IPS-15b (cell line): Measurements from ENCODE around the gene UAP1L1.
A peak's percentile ranks its signal among the peaks of the same experiment; 100 is the strongest.
"Not testable (repeated sequence)": the region's sequence is repeated elsewhere in the genome, so short reads cannot be mapped to it uniquely, and the experiment has no call there.

Source experiments
- H3K27me3 ChIP-seq: one replicate; pipeline ENCODE4 v1.6.1; 2013; ENCODE audit warnings: low read length; ENCODE audit not compliant: control insufficient read depth, insufficient read depth
- H3K36me3 ChIP-seq: one replicate; pipeline ENCODE4 v1.6.1; 2013; ENCODE audit warnings: low read length; ENCODE audit not compliant: control insufficient read depth, insufficient read depth
- H3K4me1 ChIP-seq: one replicate; pipeline ENCODE4 v1.6.1; 2013; ENCODE audit warnings: mild to moderate bottlenecking, low read length; ENCODE audit not compliant: control insufficient read depth, insufficient read depth
- H3K4me3 ChIP-seq: one replicate; pipeline ENCODE4 v1.5.1; 2013; ENCODE audit warnings: low read depth, low read length
- H3K9ac ChIP-seq: one replicate; pipeline ENCODE4 v1.6.1; 2013; ENCODE audit warnings: low read depth, mild to moderate bottlenecking, low read length
- H3K9me3 ChIP-seq: one replicate; pipeline ENCODE4 v1.6.1; 2013; ENCODE audit warnings: mild to moderate bottlenecking, low read length; ENCODE audit not compliant: control insufficient read depth, insufficient read depth

UAP1L1 gene

GRCh38 chr9:137121927-137122795, 44.8 kb downstream of the UAP1L1 start:
- not testable (repeated sequence) for H3K4me1 ChIP-seq, H3K4me3 ChIP-seq, H3K27me3 ChIP-seq, H3K9ac ChIP-seq, H3K36me3 ChIP-seq, H3K9me3 ChIP-seq

GRCh38 chr9:137122796-137123467, 45.6 kb downstream of the UAP1L1 start:
- not testable (repeated sequence) for H3K27me3 ChIP-seq, H3K4me1 ChIP-seq, H3K9ac ChIP-seq, H3K36me3 ChIP-seq, H3K9me3 ChIP-seq, H3K4me3 ChIP-seq

GRCh38 chr9:137123468-137123837, 46.1 kb downstream of the UAP1L1 start:
- H3K9ac ChIP-seq = no peak overlapping the region
- no peaks in the 10 kb centered on the region for H3K9me3 ChIP-seq
- H3K27me3 ChIP-seq = no peaks in the 10 kb centered on the region
- H3K4me1 ChIP-seq = peaks cover 1% of the 10 kb centered on the region
- H3K4me3 ChIP-seq = no peak overlapping the region
- H3K36me3 ChIP-seq = no peaks in the 10 kb centered on the region

GRCh38 chr9:137123952-137124462, 46.7 kb downstream of the UAP1L1 start:
- H3K9me3 ChIP-seq, H3K9ac ChIP-seq, H3K4me3 ChIP-seq, H3K36me3 ChIP-seq, H3K4me1 ChIP-seq, H3K27me3 ChIP-seq: not testable (repeated sequence)

- Histone ChIP-seq H3K4me1 (peaks cover 5% of the 10 kb centered on the region), H3K27me3 (peaks cover 5% of the 10 kb centered on the region), H3K4me3 (no peak overlapping the region), H3K9me3 (no peaks in the 10 kb centered on the region), H3K9ac (no peak overlapping the region), H3K36me3 (no peaks in the 10 kb centered on the region)
Observed at GRCh38 chr9:137126786-137127185, 49.5 kb downstream of the UAP1L1 start.

- Histone ChIP-seq H3K4me1 (peaks cover 5% of the 10 kb centered on the region), H3K4me3 (no peak overlapping the region), H3K9ac (peak overlapping the region; percentile 24), H3K36me3 (no peaks in the 10 kb centered on the region), H3K9me3 (no peaks in the 10 kb centered on the region), H3K27me3 (peaks cover 5% of the 10 kb centered on the region)
Observed at GRCh38 chr9:137127301-137128157, 50.2 kb downstream of the UAP1L1 start.

GRCh38 chr9:137128158-137128861, 51.0 kb downstream of the UAP1L1 start:
- Histone ChIP-seq H3K9me3 (no peaks in the 10 kb centered on the region), H3K36me3 (no peaks in the 10 kb centered on the region), H3K4me1 (peaks cover 5% of the 10 kb centered on the region), H3K9ac (peak overlapping the region; percentile 79), H3K27me3 (peaks cover 5% of the 10 kb centered on the region), H3K4me3 (peak overlapping the region; percentile 85)

GRCh38 chr9:137128862-137129455, 51.6 kb downstream of the UAP1L1 start:
- Histone ChIP-seq H3K9me3 (no peaks in the 10 kb centered on the region), H3K36me3 (no peaks in the 10 kb centered on the region), H3K4me1 (peaks cover 5% of the 10 kb centered on the region), H3K4me3 (peak overlapping the region; percentile 85), H3K9ac (peak overlapping the region; percentile 79), H3K27me3 (peaks cover 5% of the 10 kb centered on the region)

- Histone ChIP-seq H3K9ac (peak overlapping the region; percentile 79), H3K36me3 (no peaks in the 10 kb centered on the region), H3K9me3 (no peaks in the 10 kb centered on the region), H3K4me1 (peaks cover 5% of the 10 kb centered on the region), H3K4me3 (peak overlapping the region; percentile 85), H3K27me3 (peaks cover 7% of the 10 kb centered on the region)
Observed at GRCh38 chr9:137129456-137130175, 52.3 kb downstream of the UAP1L1 start.

GRCh38 chr9:137130176-137130755, 52.9 kb downstream of the UAP1L1 start:
- H3K9ac ChIP-seq = peak overlapping the region; percentile 65
- H3K4me1 ChIP-seq = peaks cover 5% of the 10 kb centered on the region
- H3K4me3 ChIP-seq = peak overlapping the region; percentile 85

More at GRCh38 chr9:137130176-137130755, 52.9 kb downstream of the UAP1L1 start:
- Histone ChIP-seq H3K9me3 (no peaks in the 10 kb centered on the region), H3K36me3 (no peaks in the 10 kb centered on the region), H3K27me3 (peaks cover 7% of the 10 kb centered on the region)
